RCC 7860 (cell line): ENCODE measurements around the gene ZNF629.

ENCODE experiments used
- DNase-seq: peaks from one replicate; pipeline ENCODE4 v3.0.0-alpha.2; 2015; ENCODE audit warnings: low spot score
- FAIRE-seq: peaks from 2 replicates; lab custom pipeline; 2012; peaks lifted over from hg19 to GRCh38; lab: Jason Lieb, UNC

ZNF629 gene

GRCh38 chr16:30750201-30750600 is 36.8 kb downstream of the ZNF629 start:
- DNase-seq, result no peak
- no peak for FAIRE-seq

- no peak for DNase-seq
Measured at GRCh38 chr16:30748634-30749445, 38.2 kb downstream of the ZNF629 start.

GRCh38 chr16:30747799-30748633 is 39.0 kb downstream of the ZNF629 start, which contains the start of gene PHKG2:
PHKG2 (plus strand) TSS chr16:30748425; CDS start chr16:30748821, 396 bp downstream.
- peak; percentile 96 for DNase-seq
- peak; percentile 91 for FAIRE-seq

More at GRCh38 chr16:30748634-30749445, 38.2 kb downstream of the ZNF629 start:
- no peak for FAIRE-seq

- peak; percentile 31 for DNase-seq
- no peak for FAIRE-seq
Measured at GRCh38 chr16:30747331-30747730, 39.7 kb downstream of the ZNF629 start.

GRCh38 chr16:30746638-30747175 is 40.3 kb downstream of the ZNF629 start:
- no peak for FAIRE-seq
- no peak for DNase-seq

GRCh38 chr16:30745082-30745481 is 41.9 kb downstream of the ZNF629 start:
- no peak for FAIRE-seq
- no peak for DNase-seq

- FAIRE-seq (no peak), DNase-seq (no peak)
Measured at GRCh38 chr16:30744183-30744582, 42.8 kb downstream of the ZNF629 start.

- DNase-seq, result no peak
- no peak for FAIRE-seq
Measured at GRCh38 chr16:30743716-30744115, 43.3 kb downstream of the ZNF629 start.

GRCh38 chr16:30741461-30741914 is 45.5 kb downstream of the ZNF629 start:
- peak; percentile 93 for FAIRE-seq

GRCh38 chr16:30740364-30741251 is 46.4 kb downstream of the ZNF629 start:
- FAIRE-seq (peak; percentile 84), DNase-seq (peak; percentile 75)

More at GRCh38 chr16:30741461-30741914, 45.5 kb downstream of the ZNF629 start:
- peak; percentile 89 for DNase-seq

- no peak for DNase-seq
- no peak for FAIRE-seq
Measured at GRCh38 chr16:30738984-30739951, 47.7 kb downstream of the ZNF629 start.

- no peak for DNase-seq
- no peak for FAIRE-seq
Measured at GRCh38 chr16:30737794-30738648, 49.0 kb downstream of the ZNF629 start.

- no peak for FAIRE-seq
- no peak for DNase-seq
Measured at GRCh38 chr16:30736995-30737793, 49.8 kb downstream of the ZNF629 start.

GRCh38 chr16:30731411-30731810 is 55.6 kb downstream of the ZNF629 start:
- FAIRE-seq (no peak), DNase-seq (no peak)

GRCh38 chr16:30728899-30729672 is 57.9 kb downstream of the ZNF629 start:
- DNase-seq, result no peak
- FAIRE-seq, result no peak
